BJ (cell line): Measurements from ENCODE around the gene OR4N2. TPM values are rescaled to one million over a fixed set of nuclear protein-coding genes. Genes with fewer than 3 reads are reported as not detected.
"Not testable (repeated sequence)": the region's sequence is repeated elsewhere in the genome, so short reads cannot be mapped to it uniquely, and the experiment has no call there.

ENCODE experiments used
- CTCF ChIA-PET: fragments of 350-600 bp; formaldehyde crosslinking; extraction: SDS; loops from one replicate; lab custom pipeline; 2021; ENCODE audit warnings: antibody characterized with exemption, inconsistent platforms; lab: Yijun Ruan, JAX
- POLR2A ChIA-PET: fragments of 300-600 bp; sonication (Branson Sonifier 250); formaldehyde crosslinking; extraction: SDS; loops from one replicate; lab custom pipeline; 2021; ENCODE audit warnings: antibody characterized with exemption; lab: Charles Lee
- DNase-seq: peaks from one replicate; pipeline ENCODE4 v3.0.0-alpha.2; 2011; ENCODE audit warnings: low read depth
- H3K27me3 ChIP-seq: 2 replicates; pipeline ENCODE4 v1.6.0; 2011; ENCODE audit warnings: low read length; ENCODE audit not compliant: control insufficient read depth, insufficient read depth
- H3K36me3 ChIP-seq: 2 replicates; pipeline ENCODE4 v1.5.1; 2011; ENCODE audit warnings: low read length; ENCODE audit not compliant: control insufficient read depth, insufficient read depth
- H3K4me3 ChIP-seq: 2 replicates; pipeline ENCODE4 v1.5.1; 2011; ENCODE audit warnings: low read depth, mild to moderate bottlenecking, control low read depth, low read length
- CTCF ChIP-seq: IDR thresholded peaks from 2 replicates; pipeline ENCODE4 v1.5.1; 2011; ENCODE audit warnings: low read depth, mild to moderate bottlenecking, control low read depth, inconsistent platforms, low read length, moderate library complexity; ENCODE audit not compliant: insufficient read depth
- polyA plus RNA-seq: library from polyadenylated mRNA; depleted of rRNA; stranded (reverse); fragments of >200 nt; gene quantifications from 2 replicates; pipeline ENCODE4 v1.2.3, GENCODE V29; 2011

The OR4N2 gene
- polyA plus RNA-seq, 1 experiment: not detected

GRCh38 chr14:19796520-19797108 is 7.0 kb upstream of the OR4N2 start:
- CTCF ChIA-PET, DNase-seq: not testable (repeated sequence)

GRCh38 chr14:19799880-19800279 is 3.7 kb upstream of the OR4N2 start:
- ChIA-PET POLR2A (no interaction called here), CTCF (no interaction called here)
- H3K4me3 ChIP-seq: no peak overlapping the region
- DNase-seq: no peak
- H3K36me3 ChIP-seq: no peaks in the 10 kb centered on the region
- TF ChIP-seq CTCF: no peak
- H3K27me3 ChIP-seq: no peaks in the 10 kb centered on the region

More at GRCh38 chr14:19796520-19797108, 7.0 kb upstream of the OR4N2 start:
- H3K36me3 ChIP-seq, H3K4me3 ChIP-seq, H3K27me3 ChIP-seq, POLR2A ChIA-PET: not testable (repeated sequence)

GRCh38 chr14:19800282-19801117 is 3.1 kb upstream of the OR4N2 start:
- Histone ChIP-seq H3K4me3 (no peak overlapping the region), H3K36me3 (no peaks in the 10 kb centered on the region), H3K27me3 (no peaks in the 10 kb centered on the region)
- no peak for TF ChIP-seq CTCF
- no peak for DNase-seq
- CTCF ChIA-PET: no interaction called here
- POLR2A ChIA-PET: no interaction called here

- DNase-seq: no peak
Measured at GRCh38 chr14:19801118-19801464, 2.5 kb upstream of the OR4N2 start.

GRCh38 chr14:19813171-19813920 is 9.8 kb downstream of the OR4N2 start:
- H3K36me3 ChIP-seq, DNase-seq, H3K27me3 ChIP-seq, CTCF ChIA-PET, H3K4me3 ChIP-seq, POLR2A ChIA-PET: not testable (repeated sequence)

More at GRCh38 chr14:19801118-19801464, 2.5 kb upstream of the OR4N2 start:
- ChIA-PET CTCF (no interaction called here), POLR2A (no interaction called here)
- Histone ChIP-seq H3K27me3 (no peaks in the 10 kb centered on the region), H3K36me3 (no peaks in the 10 kb centered on the region), H3K4me3 (no peak overlapping the region)
- TF ChIP-seq CTCF: no peak

- DNase-seq, CTCF ChIA-PET, POLR2A ChIA-PET, H3K27me3 ChIP-seq, H3K4me3 ChIP-seq, H3K36me3 ChIP-seq: not testable (repeated sequence)
Measured at GRCh38 chr14:19819879-19820278, 16.3 kb downstream of the OR4N2 start.

- H3K36me3 ChIP-seq, H3K27me3 ChIP-seq, CTCF ChIA-PET, H3K4me3 ChIP-seq, DNase-seq, POLR2A ChIA-PET: not testable (repeated sequence)
Measured at GRCh38 chr14:19821016-19821415, 17.4 kb downstream of the OR4N2 start.
